WI38 (cell line): ENCODE data around the gene GSTK1.

ENCODE experiments used
- H3K4me3 ChIP-seq: 2 replicates; pipeline ENCODE4 v1.5.1; 2011; ENCODE audit warnings: low read depth, mild to moderate bottlenecking, control low read depth, low read length
- CTCF ChIP-seq: IDR thresholded peaks from 2 replicates; pipeline ENCODE4 v1.5.1; 2012; ENCODE audit warnings: low read depth, mild to moderate bottlenecking, control low read depth, low read length

Gene GSTK1

GRCh38 chr7:143221737-143222136 is 41.5 kb upstream of the GSTK1 start, which contains the start of gene TAS2R40:
Gene TAS2R40 (plus strand): TSS chr7:143222037. CDS start chr7:143222079, 42 bp downstream.
- TF ChIP-seq CTCF = no peak
- no peak within 1 kb of the TSS for H3K4me3 ChIP-seq

GRCh38 chr7:143222782-143223181 is 40.5 kb upstream of the GSTK1 start:
- no peak for TF ChIP-seq CTCF
- H3K4me3 ChIP-seq = no peak overlapping the region

GRCh38 chr7:143223784-143224183 is 39.5 kb upstream of the GSTK1 start:
- no peak for TF ChIP-seq CTCF
- no peak overlapping the region for H3K4me3 ChIP-seq

GRCh38 chr7:143225047-143225446 is 38.2 kb upstream of the GSTK1 start:
- no peak for TF ChIP-seq CTCF
- H3K4me3 ChIP-seq = no peak overlapping the region

- no peak for TF ChIP-seq CTCF
- H3K4me3 ChIP-seq = no peak overlapping the region
Measured at GRCh38 chr7:143227806-143228205, 35.4 kb upstream of the GSTK1 start.

GRCh38 chr7:143229054-143229790 is 34.0 kb upstream of the GSTK1 start:
- no peak overlapping the region for H3K4me3 ChIP-seq

More at GRCh38 chr7:143229054-143229790, 34.0 kb upstream of the GSTK1 start:
- no peak for TF ChIP-seq CTCF
